H1 (cell line): Measurements from ENCODE around the gene FAM184B. TPM values are rescaled to one million over a fixed set of nuclear protein-coding genes. Genes with fewer than 3 reads are reported as not detected.

Experiments
- BACH1 ChIP-seq: IDR thresholded peaks from 2 replicates; pipeline ENCODE4 v1.6.1; 2012; ENCODE audit warnings: low read length, improper control_type of control experiment
- CREB1 ChIP-seq: IDR thresholded peaks from 2 replicates; pipeline ENCODE4 v1.6.1; 2012; ENCODE audit warnings: inconsistent platforms
- JUN ChIP-seq: IDR thresholded peaks from 2 replicates; pipeline ENCODE4 v1.6.1; 2011; ENCODE audit warnings: low read depth, mild to moderate bottlenecking, improper control_type of control experiment, low read length
- KDM5A ChIP-seq: fragments of 200-600 bp; IDR thresholded peaks from 2 replicates; pipeline ENCODE4 v1.7.1; 2012; ENCODE audit warnings: mild to moderate bottlenecking, low read length, inconsistent platforms, mixed read lengths
- POU5F1 ChIP-seq: IDR thresholded peaks from 2 replicates; pipeline ENCODE4 v1.6.1; 2011; ENCODE audit warnings: low read depth, mild to moderate bottlenecking, low read length, moderate library complexity
- SP1 ChIP-seq: IDR thresholded peaks from 2 replicates; pipeline ENCODE4 v1.6.1; 2011; ENCODE audit warnings: low read depth, low read length
- TAF7 ChIP-seq: optimal IDR thresholded peaks from 2 replicates; pipeline ENCODE3; 2011; ENCODE audit warnings: low read depth, mild to moderate bottlenecking, inconsistent platforms, low read length, moderate library complexity, borderline replicate concordance
- USF2 ChIP-seq: IDR thresholded peaks from 2 replicates; pipeline ENCODE4 v1.6.1; 2011; ENCODE audit warnings: low read length, improper control_type of control experiment
- ZNF274 ChIP-seq: IDR thresholded peaks from 2 replicates; pipeline ENCODE4 v1.7.0; 2012; ENCODE audit warnings: low read length, borderline replicate concordance; ENCODE audit errors: extremely low read depth
- polyA plus RNA-seq, 7 experiments: library from polyadenylated mRNA; depleted of rRNA in 3 of 7; stranded (reverse) in 5 of 7; unstranded in 2 of 7; fragments of >200 nt in 5 of 7; fragments of 200-250 nt in 2 of 7; gene quantifications; 1 replicate in 5 of 7; 2 replicates in 1 of 7; 4 replicates in 1 of 7; pipeline versions ENCODE4 v1.2.1 to v1.2.3, GENCODE V29; 2011 to 2013; ENCODE audit warnings: missing spikeins in 2 of 7, mixed read lengths in 2 of 7
- total RNA-seq: library from RNA; stranded (reverse); fragmentation: NEBNext Ultra II Directional; extraction: Animal tissue kit (Norgen Biotek cat#: 25700); gene quantifications from 2 replicates; pipeline ENCODE4 v1.2.1, GENCODE V29; 2021

The FAM184B gene
- total and polyA plus RNA-seq, 2 of the 8 experiments (the other 6 are each of a cell fraction or from before 2014, with no cell fraction given): 0.05 to 0.39 TPM

GRCh38 chr4:17667253-17667652, 114.2 kb downstream of the FAM184B start (continued):
- TF ChIP-seq TAF7 (no peak), ZNF274 (no peak), CREB1 (no peak), SP1 (no peak), USF2 (no peak), KDM5A (no peak), POU5F1 (no peak), JUN (no peak), BACH1 (no peak)
